SK-N-SH (cell line): ENCODE measurements around the gene DNAJC10. TPM values are rescaled to one million over a fixed set of nuclear protein-coding genes. Genes with fewer than 3 reads are reported as not detected.

Experiments
- CTCF ChIA-PET: fragments of 300-600, 350-600 bp; formaldehyde crosslinking; extraction: SDS; loops from one replicate; lab custom pipeline; 2021; lab: Yijun Ruan, JAX
- POLR2A ChIA-PET: fragments of 350-600 bp; sonication (Branson Sonifier 250); formaldehyde crosslinking; extraction: SDS; loops from one replicate; lab custom pipeline; 2020; ENCODE audit warnings: antibody characterized with exemption, inconsistent platforms; lab: Yijun Ruan, JAX
- DNase-seq: peaks from one replicate; pipeline ENCODE4 v3.0.0; 2012
- H2AFZ ChIP-seq: fragments of 200-600 bp; sonication (generic); 2 replicates; pipeline ENCODE4 v1.8.1; 2016; ENCODE audit warnings: antibody characterized with exemption, mild to moderate bottlenecking, low read depth
- H3F3A ChIP-seq: fragments of 200-600 bp; sonication (generic); replicated peaks from 2 replicates; pipeline ENCODE3; 2016; ENCODE audit warnings: antibody characterized with exemption, mild to moderate bottlenecking; ENCODE audit not compliant: insufficient read depth
- H3K27ac ChIP-seq, 2 experiments: fragments of 200-500 bp in 1 of 2; fragments of 200-600 bp in 1 of 2; sonication (Bioruptor generic) in 1 of 2; sonication (generic), shearing (Covaris generic) in 1 of 2; 2 replicates each; pipeline versions ENCODE4 v1.5.1 to v1.6.1; 2014 to 2016; ENCODE audit warnings: low read depth in 2 of 2, inconsistent platforms in 1 of 2, low read length in 1 of 2, mild to moderate bottlenecking in 1 of 2, mixed read lengths in 1 of 2
- H3K27me3 ChIP-seq: fragments of 200-600 bp; sonication (generic), shearing (Covaris generic); 2 replicates; pipeline ENCODE4 v1.6.1; 2016; ENCODE audit warnings: mixed run types; ENCODE audit not compliant: insufficient read depth
- H3K36me3 ChIP-seq, 2 experiments: fragments of 200-500 bp in 1 of 2; fragments of 200-600 bp in 1 of 2; sonication (Bioruptor generic) in 1 of 2; sonication (generic) in 1 of 2; replicated peaks in 1 of 2; 2 replicates each; pipeline versions ENCODE3 to v1.5.1; 2014 to 2016; ENCODE audit warnings: low read length in 1 of 2, mild to moderate bottlenecking in 1 of 2; ENCODE audit not compliant: insufficient read depth in 2 of 2, control insufficient read depth in 1 of 2
- H3K4me1 ChIP-seq, 2 experiments: fragments of 200-500 bp in 1 of 2; fragments of 200-600 bp in 1 of 2; sonication (Bioruptor generic) in 1 of 2; sonication (generic), shearing (Covaris generic) in 1 of 2; 2 replicates each; pipeline versions ENCODE4 v1.5.1 to v1.6.1; 2014 to 2016; ENCODE audit warnings: low read depth in 1 of 2, low read length in 1 of 2, mixed run types in 1 of 2; ENCODE audit not compliant: insufficient read depth in 2 of 2, control insufficient read depth in 1 of 2
- H3K4me2 ChIP-seq: fragments of 200-600 bp; sonication (generic), shearing (Covaris generic); 2 replicates; pipeline ENCODE4 v1.6.1; 2017; ENCODE audit warnings: mixed run types
- H3K4me3 ChIP-seq, 2 experiments: fragments of 200-500 bp in 1 of 2; fragments of 200-600 bp in 1 of 2; sonication (Bioruptor generic) in 1 of 2; sonication (generic), shearing (Covaris generic) in 1 of 2; 2 replicates each; pipeline versions ENCODE4 v1.5.1 to v1.8.1; 2014 to 2016; ENCODE audit warnings: low read depth in 2 of 2, inconsistent platforms in 1 of 2, low read length in 1 of 2, mild to moderate bottlenecking in 1 of 2, mixed read lengths in 1 of 2, moderate library complexity in 1 of 2
- H3K79me2 ChIP-seq: fragments of 200-600 bp; sonication (generic); 2 replicates; pipeline ENCODE4 v1.8.1; 2017; ENCODE audit warnings: mild to moderate bottlenecking; ENCODE audit not compliant: insufficient read depth
- H3K9ac ChIP-seq: fragments of 200-600 bp; sonication (generic); 2 replicates; pipeline ENCODE4 v1.6.1; 2017; ENCODE audit warnings: mixed run types
- H3K9me2 ChIP-seq: fragments of 200-600 bp; sonication (generic); 2 replicates; pipeline ENCODE4 v1.6.1; 2017; ENCODE audit warnings: mixed run types
- H3K9me3 ChIP-seq: fragments of 200-600 bp; sonication (generic); 2 replicates; pipeline ENCODE4 v1.6.1; 2017; ENCODE audit warnings: mixed run types, mild to moderate bottlenecking, moderate library complexity
- H4K20me1 ChIP-seq: fragments of 200-600 bp; sonication (generic); 2 replicates; pipeline ENCODE4 v1.6.1; 2017; ENCODE audit warnings: mild to moderate bottlenecking, mixed run types; ENCODE audit not compliant: insufficient read depth
- CHD2 ChIP-seq: fragments of 150-350 bp; IDR thresholded peaks from 2 replicates; pipeline ENCODE4 v1.6.1; 2018; ENCODE audit warnings: low read length; ENCODE audit not compliant: partially characterized antibody
- ELF1 ChIP-seq: IDR thresholded peaks from 2 replicates; pipeline ENCODE4 v1.4.0; 2012
- EP300 ChIP-seq, 2 experiments: IDR thresholded peaks; 2 replicates each; pipeline versions ENCODE4 v1.4.0 to v1.6.1; 2012; ENCODE audit warnings: borderline replicate concordance in 1 of 2, low read depth in 1 of 2, low read length in 1 of 2
- FOXM1 ChIP-seq: IDR thresholded peaks from 2 replicates; pipeline ENCODE4 v1.4.0; 2012; ENCODE audit warnings: low read depth, mild to moderate bottlenecking
- JUND ChIP-seq: IDR thresholded peaks from 2 replicates; pipeline ENCODE4 v1.4.0; 2012
- MEF2A ChIP-seq: IDR thresholded peaks from 2 replicates; pipeline ENCODE4 v1.4.0; 2012; ENCODE audit warnings: low read depth, borderline replicate concordance
- NFIC ChIP-seq: IDR thresholded peaks from 2 replicates; pipeline ENCODE4 v1.4.0; 2012; ENCODE audit warnings: borderline replicate concordance
- NRF1 ChIP-seq: IDR thresholded peaks from 2 replicates; pipeline ENCODE4 v1.6.1; 2012; ENCODE audit warnings: low read depth, mild to moderate bottlenecking, low read length
- RAD21 ChIP-seq: IDR thresholded peaks from 2 replicates; pipeline ENCODE4 v1.6.1; 2012; ENCODE audit warnings: mild to moderate bottlenecking, low read length
- SIN3A ChIP-seq: IDR thresholded peaks from 2 replicates; pipeline ENCODE4 v1.6.1; 2012; ENCODE audit warnings: low read depth, mild to moderate bottlenecking, low read length, moderate library complexity, borderline replicate concordance
- TAF1 ChIP-seq: IDR thresholded peaks from 2 replicates; pipeline ENCODE4 v1.6.1; 2012; ENCODE audit warnings: low read depth, mild to moderate bottlenecking, low read length, moderate library complexity, borderline replicate concordance
- TCF12 ChIP-seq: IDR thresholded peaks from 2 replicates; pipeline ENCODE4 v1.4.0; 2012
- YY1 ChIP-seq: IDR thresholded peaks from 2 replicates; pipeline ENCODE4 v1.4.0; 2012; ENCODE audit warnings: low read depth, mild to moderate bottlenecking
- polyA plus RNA-seq, 3 experiments: library from polyadenylated mRNA; depleted of rRNA; stranded (reverse); fragments of >200 nt; gene quantifications; 2 replicates each; pipeline ENCODE4 v1.2.3, GENCODE V29; 2012
- TF ChIP-seq, protein P1 (sequence below): IDR thresholded peaks from 2 replicates; pipeline ENCODE4 v1.4.0; 2012; ENCODE audit warnings: low read depth
- TF ChIP-seq, protein P2 (sequence below): fragments of 150-350 bp; IDR thresholded peaks from 2 replicates; pipeline ENCODE4 v1.6.1; 2016; ENCODE audit warnings: mild to moderate bottlenecking, low read depth, low read length
- TF ChIP-seq, protein P3 (sequence below): IDR thresholded peaks from 2 replicates; pipeline ENCODE4 v1.4.0; 2012; ENCODE audit warnings: low read depth, borderline replicate concordance
- TF ChIP-seq, protein P4 (sequence below): fragments of 200-600 bp; sonication (generic); IDR thresholded peaks from 2 replicates; pipeline ENCODE4 v1.6.1; 2017; ENCODE audit warnings: antibody characterized with exemption, mild to moderate bottlenecking, moderate library complexity

The DNAJC10 gene
- polyA plus RNA-seq, 1 of the 3 experiments (the other 2 are of a cell fraction): 30.8 TPM

DNA sequence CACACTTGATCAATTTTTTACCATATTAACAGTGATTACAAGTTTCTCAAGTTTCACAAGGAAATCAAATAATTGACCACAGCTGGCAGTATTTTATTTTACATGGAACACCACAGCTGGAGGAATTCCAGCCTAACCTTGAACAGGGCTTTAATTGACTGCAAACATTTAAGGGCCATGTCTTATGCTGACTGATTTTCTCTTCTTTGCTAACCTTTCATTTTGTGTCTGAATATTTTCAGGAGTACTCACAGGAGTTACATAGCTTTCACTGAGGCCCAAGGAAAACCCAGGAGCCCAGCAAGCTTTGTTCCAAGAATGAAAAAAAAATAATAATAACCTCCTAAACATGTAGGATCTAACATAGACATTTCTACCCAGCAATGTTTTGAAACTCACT, 100.8 kb downstream of the DNAJC10 start:
- Histone ChIP-seq H3K4me3 (no peak overlapping the region), H3K36me3 (no peaks in the 10 kb centered on the region), H3K27me3 (no peaks in the 10 kb centered on the region), H4K20me1 (no peaks in the 10 kb centered on the region), H2AFZ (0 out of 2 replicates have a peak overlapping the region, but pooled peaks have one; percentile 17), H3F3A (no peaks in the 10 kb centered on the region), H3K27ac (peak overlapping the region in 1 of 2 experiments; percentile 36; a peak in 1 of 4 replicates), H3K9ac (no peak overlapping the region), H3K4me2 (peak overlapping the region; percentile 13; the same call in 1 of the 2 replicates), H3K9me2 (no peaks in the 10 kb centered on the region), H3K4me1 (peaks cover 2 to 7% of the 10 kb centered on the region in 2 experiments; a peak in 3 of 4 replicates), H3K9me3 (no peaks in the 10 kb centered on the region), H3K79me2 (no peaks in the 10 kb centered on the region)
- no peak for TF ChIP-seq SIN3A
- no peak for TF ChIP-seq CHD2
- TF ChIP-seq, protein P1, sequence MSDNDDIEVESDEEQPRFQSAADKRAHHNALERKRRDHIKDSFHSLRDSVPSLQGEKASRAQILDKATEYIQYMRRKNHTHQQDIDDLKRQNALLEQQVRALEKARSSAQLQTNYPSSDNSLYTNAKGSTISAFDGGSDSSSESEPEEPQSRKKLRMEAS: no peak
- TF ChIP-seq, protein P2, sequence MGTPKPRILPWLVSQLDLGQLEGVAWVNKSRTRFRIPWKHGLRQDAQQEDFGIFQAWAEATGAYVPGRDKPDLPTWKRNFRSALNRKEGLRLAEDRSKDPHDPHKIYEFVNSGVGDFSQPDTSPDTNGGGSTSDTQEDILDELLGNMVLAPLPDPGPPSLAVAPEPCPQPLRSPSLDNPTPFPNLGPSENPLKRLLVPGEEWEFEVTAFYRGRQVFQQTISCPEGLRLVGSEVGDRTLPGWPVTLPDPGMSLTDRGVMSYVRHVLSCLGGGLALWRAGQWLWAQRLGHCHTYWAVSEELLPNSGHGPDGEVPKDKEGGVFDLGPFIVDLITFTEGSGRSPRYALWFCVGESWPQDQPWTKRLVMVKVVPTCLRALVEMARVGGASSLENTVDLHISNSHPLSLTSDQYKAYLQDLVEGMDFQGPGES: no peak
- TF ChIP-seq NFIC: no peak
- no peak for TF ChIP-seq YY1
- TF ChIP-seq EP300 (IDR thresholded peaks at IDR 0.05; ENCODE audit: borderline replicate concordance in 1 of 2, low read depth in 1 of 2, low read length in 1 of 2): no peak
- no peak for TF ChIP-seq RAD21
- TF ChIP-seq, protein P3, sequence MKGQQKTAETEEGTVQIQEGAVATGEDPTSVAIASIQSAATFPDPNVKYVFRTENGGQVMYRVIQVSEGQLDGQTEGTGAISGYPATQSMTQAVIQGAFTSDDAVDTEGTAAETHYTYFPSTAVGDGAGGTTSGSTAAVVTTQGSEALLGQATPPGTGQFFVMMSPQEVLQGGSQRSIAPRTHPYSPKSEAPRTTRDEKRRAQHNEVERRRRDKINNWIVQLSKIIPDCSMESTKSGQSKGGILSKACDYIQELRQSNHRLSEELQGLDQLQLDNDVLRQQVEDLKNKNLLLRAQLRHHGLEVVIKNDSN: no peak
- no peak for TF ChIP-seq TAF1
- TF ChIP-seq JUND: no peak
- TF ChIP-seq, protein P4, sequence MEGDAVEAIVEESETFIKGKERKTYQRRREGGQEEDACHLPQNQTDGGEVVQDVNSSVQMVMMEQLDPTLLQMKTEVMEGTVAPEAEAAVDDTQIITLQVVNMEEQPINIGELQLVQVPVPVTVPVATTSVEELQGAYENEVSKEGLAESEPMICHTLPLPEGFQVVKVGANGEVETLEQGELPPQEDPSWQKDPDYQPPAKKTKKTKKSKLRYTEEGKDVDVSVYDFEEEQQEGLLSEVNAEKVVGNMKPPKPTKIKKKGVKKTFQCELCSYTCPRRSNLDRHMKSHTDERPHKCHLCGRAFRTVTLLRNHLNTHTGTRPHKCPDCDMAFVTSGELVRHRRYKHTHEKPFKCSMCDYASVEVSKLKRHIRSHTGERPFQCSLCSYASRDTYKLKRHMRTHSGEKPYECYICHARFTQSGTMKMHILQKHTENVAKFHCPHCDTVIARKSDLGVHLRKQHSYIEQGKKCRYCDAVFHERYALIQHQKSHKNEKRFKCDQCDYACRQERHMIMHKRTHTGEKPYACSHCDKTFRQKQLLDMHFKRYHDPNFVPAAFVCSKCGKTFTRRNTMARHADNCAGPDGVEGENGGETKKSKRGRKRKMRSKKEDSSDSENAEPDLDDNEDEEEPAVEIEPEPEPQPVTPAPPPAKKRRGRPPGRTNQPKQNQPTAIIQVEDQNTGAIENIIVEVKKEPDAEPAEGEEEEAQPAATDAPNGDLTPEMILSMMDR: no peak
- no peak for TF ChIP-seq ELF1
- no peak for TF ChIP-seq NRF1
- no peak for TF ChIP-seq MEF2A
- no peak for TF ChIP-seq FOXM1
- no peak for TF ChIP-seq TCF12
- POLR2A ChIA-PET: interaction anchor here (1.1 kb wide), 1 partner anchor 8 kb away, joined by 3 read pairs; no protein-coding TSS in a partner anchor
- no peak for DNase-seq
- CTCF ChIA-PET: interaction anchor here (0.9 to 3.3 kb wide), 8 partner anchors 9 to 163 kb away, joined by 3 to 15 read pairs (median 4); no protein-coding TSS in a partner anchor
